ENCODE measurements around the gene ZNF134. TPM values are rescaled to one million over a fixed set of nuclear protein-coding genes. Genes with fewer than 3 reads are reported as not detected.

Gene ZNF134
- total RNA-seq, 1 experiment from 2014 or later, result 18.9 TPM

GRCh38 chr19:57656346-57656745, 42.3 kb downstream of the ZNF134 start:
- H3K9me3 ChIP-seq (ENCODE audit: control insufficient read depth, insufficient read depth, low read depth, low read length), result no peaks in the 10 kb centered on the region
- BruUV-seq (replicated peaks), result no TSS peak
- ChIA-PET POLR2A (no interaction called here), CTCF (interaction anchor here (0.6 kb wide), 2 partner anchors 15 to 503 kb away, joined by 6 to 8 read pairs; no protein-coding TSS in a partner anchor)
- no peak overlapping the region for H3K4me3 ChIP-seq (ENCODE audit: low read depth in 2 of 2, low read length in 2 of 2)
- TF ChIP-seq POLR2AphosphoS5 (IDR thresholded peaks at IDR 0.05; ENCODE audit: low read depth, low read length) (no peak), SIN3A (IDR thresholded peaks at IDR 0.05; ENCODE audit: borderline replicate concordance, insufficient read depth, low read depth, low read length) (no peak), CTCF (IDR thresholded peaks at IDR 0.05) (no peak)
- ATAC-seq (no peak), DNase-seq (ENCODE audit: low read depth, low spot score) (no peak)
- no peaks in the 10 kb centered on the region for H3K4me1 ChIP-seq (ENCODE audit: control insufficient read depth, insufficient read depth, low read length)
- peaks cover 18% of the 10 kb centered on the region for H3K27me3 ChIP-seq (ENCODE audit: control insufficient read depth, insufficient read depth, low read length)
- H3K36me3 ChIP-seq (ENCODE audit: control insufficient read depth, insufficient read depth, low read length), result no peaks in the 10 kb centered on the region
- in situ Hi-C loops (cut with HindIII; ENCODE audit: low pct_unique_long_range_greater_than_20kb, low sequenced_read_pairs) (no loop called here), intact Hi-C loops (cut with micrococcal nuclease; ENCODE audit: unreplicated experiment) (no loop called here)
- H3K27ac ChIP-seq (ENCODE audit: low read length), result no peak overlapping the region

- no TSS peak for BruUV-seq (replicated peaks)
- peaks cover 17% of the 10 kb centered on the region for H3K27me3 ChIP-seq (ENCODE audit: control insufficient read depth, insufficient read depth, low read length)
- TF ChIP-seq TCF7L2 (IDR thresholded peaks at IDR 0.05; ENCODE audit: low read depth, low read length), result peak; percentile 70; the same call in 1 of the 2 replicates
- no peak for TF ChIP-seq POLR2AphosphoS5 (IDR thresholded peaks at IDR 0.05; ENCODE audit: low read depth, low read length)
Measured at GRCh38 chr19:57664269-57665127, 50.5 kb downstream of the ZNF134 start.

GRCh38 chr19:57665261-57665806, 51.3 kb downstream of the ZNF134 start:
- ChIA-PET CTCF (interaction anchor here (1.7 kb wide), 1 partner anchor 10 kb away, joined by 3 read pairs; no protein-coding TSS in a partner anchor), POLR2A (no interaction called here)
- Histone ChIP-seq H3K9me3 (ENCODE audit: control insufficient read depth, insufficient read depth, low read depth, low read length) (no peaks in the 10 kb centered on the region), H3K4me1 (ENCODE audit: control insufficient read depth, insufficient read depth, low read length) (peaks cover 3% of the 10 kb centered on the region), H3K36me3 (ENCODE audit: control insufficient read depth, insufficient read depth, low read length) (no peaks in the 10 kb centered on the region), H3K4me3 (ENCODE audit: low read depth in 2 of 2, low read length in 2 of 2) (peak overlapping the region in 1 of 2 experiments; percentile 74; a peak in 1 of 4 replicates), H3K27ac (ENCODE audit: low read length) (no peak overlapping the region), H3K27me3 (ENCODE audit: control insufficient read depth, insufficient read depth, low read length) (peaks cover 9% of the 10 kb centered on the region)
- DNase-seq (ENCODE audit: low read depth, low spot score) (no peak), ATAC-seq (no peak)
- BruUV-seq (replicated peaks), result no TSS peak
- in situ Hi-C loops (cut with HindIII; ENCODE audit: low pct_unique_long_range_greater_than_20kb, low sequenced_read_pairs) (no loop called here), intact Hi-C loops (cut with micrococcal nuclease; ENCODE audit: unreplicated experiment) (no loop called here)
- no peak for TF ChIP-seq SIN3A (IDR thresholded peaks at IDR 0.05; ENCODE audit: borderline replicate concordance, insufficient read depth, low read depth, low read length)
- TF ChIP-seq TCF7L2 (IDR thresholded peaks at IDR 0.05; ENCODE audit: low read depth, low read length), result no peak
- no peak for TF ChIP-seq CTCF (IDR thresholded peaks at IDR 0.05)
- no peak for TF ChIP-seq POLR2AphosphoS5 (IDR thresholded peaks at IDR 0.05; ENCODE audit: low read depth, low read length)
- no peak for TF ChIP-seq REST (IDR thresholded peaks at IDR 0.05; ENCODE audit: insufficient read depth in 1 of 2, low read depth in 2 of 2, low read length in 1 of 2)

More at GRCh38 chr19:57664269-57665127, 50.5 kb downstream of the ZNF134 start:
- ChIA-PET CTCF (interaction anchor here (0.5 to 1.7 kb wide), 5 partner anchors 9 to 811 kb away, joined by 3 to 4 read pairs (median 3); no protein-coding TSS in a partner anchor), POLR2A (interaction anchor here (0.6 to 0.7 kb wide), 3 partner anchors 65 to 320 kb away, joined by 3 to 7 read pairs (median 3); partner anchors contain the start of gene ZNF530)
- Histone ChIP-seq H3K27ac (ENCODE audit: low read length) (no peak overlapping the region; the same call in none of the 2 replicates), H3K9me3 (ENCODE audit: control insufficient read depth, insufficient read depth, low read depth, low read length) (no peaks in the 10 kb centered on the region), H3K4me1 (ENCODE audit: control insufficient read depth, insufficient read depth, low read length) (peaks cover 3% of the 10 kb centered on the region), H3K4me3 (ENCODE audit: low read depth in 2 of 2, low read length in 2 of 2) (peak overlapping the region; percentile 55 to 74), H3K36me3 (ENCODE audit: control insufficient read depth, insufficient read depth, low read length) (no peaks in the 10 kb centered on the region)
- in situ Hi-C loops (cut with HindIII; ENCODE audit: low pct_unique_long_range_greater_than_20kb, low sequenced_read_pairs) (no loop called here), intact Hi-C loops (cut with micrococcal nuclease; ENCODE audit: unreplicated experiment) (no loop called here)
- no peak for DNase-seq (ENCODE audit: low read depth, low spot score)
- ATAC-seq, result peak; percentile 94

All from Panc1 (cell line).